Natural killer cell (primary cell): ENCODE data around the gene EPB41L5. TPM values are rescaled to one million over a fixed set of nuclear protein-coding genes. Genes with fewer than 3 reads are reported as not detected.
A peak's percentile ranks its signal among the peaks of the same experiment; 100 is the strongest.

ENCODE experiments used
- ATAC-seq, 3 donors: fragments of 150-1000 bp in 2 of 3; fragments of 200-7000 bp in 1 of 3; cut with Tn5 transposase; 1 replicate in 1 of 3; 2 replicates in 2 of 3; pipeline ENCODE4 v1.10.0; 2021; ENCODE audit warnings: mild to moderate bottlenecking in 2 of 3, moderate library complexity in 2 of 3
- DNase-seq, 2 donors: peaks; one replicate each; pipeline versions ENCODE4 v3.0.0 to v3.0.0-alpha.2; 2013 to 2021; ENCODE audit warnings: mixed read lengths in 1 of 2
- H3K27ac ChIP-seq: one replicate; pipeline ENCODE4 v1.5.1; 2013; ENCODE audit warnings: mild to moderate bottlenecking, low read length
- H3K27me3 ChIP-seq: one replicate; pipeline ENCODE4 v1.6.1; 2013; ENCODE audit warnings: low read length; ENCODE audit not compliant: control insufficient read depth, insufficient read depth
- H3K36me3 ChIP-seq: one replicate; pipeline ENCODE4 v1.6.1; 2013; ENCODE audit warnings: low read length; ENCODE audit not compliant: control insufficient read depth, insufficient read depth
- H3K4me1 ChIP-seq: one replicate; pipeline ENCODE4 v1.6.1; 2013; ENCODE audit warnings: low read length; ENCODE audit not compliant: control insufficient read depth, insufficient read depth
- H3K4me3 ChIP-seq: one replicate; pipeline ENCODE4 v1.5.1; 2013; ENCODE audit warnings: low read length
- H3K9me3 ChIP-seq: one replicate; pipeline ENCODE4 v1.6.1; 2013; ENCODE audit warnings: low read length; ENCODE audit not compliant: control insufficient read depth, insufficient read depth
- H3K27ac Mint-ChIP-seq, 2 donors: one replicate each; pipeline ENCODE4 v1.8.0; 2022; ENCODE audit warnings: mild to moderate bottlenecking in 2 of 2, mixed read lengths in 2 of 2, moderate library complexity in 1 of 2
- H3K27me3 Mint-ChIP-seq, 2 donors: one replicate each; pipeline ENCODE4 v1.8.0; 2022; ENCODE audit warnings: low read depth in 2 of 2, mixed read lengths in 2 of 2
- H3K36me3 Mint-ChIP-seq: one replicate; pipeline ENCODE4 v1.8.0; 2022; ENCODE audit warnings: mixed read lengths
- H3K4me1 Mint-ChIP-seq, 2 donors: one replicate each; pipeline ENCODE4 v1.8.0; 2022; ENCODE audit warnings: mixed read lengths in 2 of 2
- H3K4me3 Mint-ChIP-seq: one replicate; pipeline ENCODE4 v1.8.0; 2022; ENCODE audit warnings: mild to moderate bottlenecking, moderate library complexity, mixed read lengths
- H3K9me3 Mint-ChIP-seq, 2 donors: one replicate each; pipeline ENCODE4 v1.8.0; 2022; ENCODE audit warnings: mixed read lengths in 2 of 2
- CTCF ChIP-seq: fragments of 200-600 bp; IDR thresholded peaks from one replicate; pipeline ENCODE4 v1.8.0; 2022; ENCODE audit warnings: antibody characterized with exemption
- WGBS: methylation state at CpG from one replicate; pipeline ENCODE4 v1.1.7; 2013; ENCODE audit warnings: missing lambda C conversion rate; ENCODE audit not compliant: insufficient coverage; 5-methylcytosine and 5-hydroxymethylcytosine counted together
- intact Hi-C: fragments of 100-400 bp; cut with micrococcal nuclease; formaldehyde crosslinking; loops from one replicate; pipeline ENCODE4 v1.14.2; 2022
- total RNA-seq, 4 donors: library from RNA; stranded (reverse); fragments of 120-200 nt in 1 of 4; gene quantifications; one replicate each; pipeline versions ENCODE4 v1.2.3 to v1.2.4, GENCODE V29; 2013 to 2022

Gene EPB41L5
- total RNA-seq, 3 donors from 2014 or later (not counting 1 experiment from before 2014, with no cell fraction given), result 3.0 to 8.5 (median 3.6) TPM

GRCh38 chr2:120140866-120141265 lies 128.0 kb downstream of the EPB41L5 start:
- 88% methylated on average over 4 of the region's 4 CpGs for WGBS
- Mint-ChIP-seq H3K27ac (no peak overlapping the region), H3K4me3 (no peak overlapping the region), H3K4me1 (peaks cover 8 to 14% of the 10 kb centered on the region in 2 donors), H3K36me3 (no peaks in the 10 kb centered on the region), H3K9me3 (no peaks in the 10 kb centered on the region), H3K27me3 (peaks cover 0 to 10% of the 10 kb centered on the region in 2 donors)
- Histone ChIP-seq H3K27me3 (no peaks in the 10 kb centered on the region), H3K27ac (no peak overlapping the region), H3K4me1 (no peaks in the 10 kb centered on the region), H3K9me3 (no peaks in the 10 kb centered on the region), H3K36me3 (no peaks in the 10 kb centered on the region), H3K4me3 (no peak overlapping the region)
- TF ChIP-seq CTCF, result no peak
- DNase-seq, result no peak
- intact Hi-C loops, result no loop called here
- no peak for ATAC-seq

- Histone ChIP-seq H3K36me3 (no peaks in the 10 kb centered on the region), H3K27me3 (no peaks in the 10 kb centered on the region), H3K4me3 (no peak overlapping the region), H3K9me3 (no peaks in the 10 kb centered on the region), H3K4me1 (no peaks in the 10 kb centered on the region), H3K27ac (no peak overlapping the region)
- H3K27me3 Mint-ChIP-seq, result peaks cover 0 to 7% of the 10 kb centered on the region in 2 donors
- peak overlapping the region; percentile 0 for H3K4me3 Mint-ChIP-seq
- DNase-seq (no peak), ATAC-seq (peak in 1 of 3 donors; percentile 30)
- no peak overlapping the region for H3K27ac Mint-ChIP-seq
- peaks cover 8 to 14% of the 10 kb centered on the region in 2 donors for H3K4me1 Mint-ChIP-seq
- intact Hi-C loops, result no loop called here
- TF ChIP-seq CTCF, result no peak
- H3K9me3 Mint-ChIP-seq, result no peaks in the 10 kb centered on the region
- no peaks in the 10 kb centered on the region for H3K36me3 Mint-ChIP-seq
- WGBS, result 86% methylated on average over 1 of the region's 2 CpGs
Measured at GRCh38 chr2:120141300-120142069, 128.6 kb downstream of the EPB41L5 start.

- Mint-ChIP-seq H3K27me3 (no peaks in the 10 kb centered on the region), H3K27ac (no peak overlapping the region), H3K4me3 (no peak overlapping the region), H3K4me1 (peaks cover 8 to 14% of the 10 kb centered on the region in 2 donors), H3K36me3 (no peaks in the 10 kb centered on the region), H3K9me3 (no peaks in the 10 kb centered on the region)
- WGBS, result 100% methylated on average over 2 of the region's 2 CpGs
- Histone ChIP-seq H3K27me3 (no peaks in the 10 kb centered on the region), H3K36me3 (no peaks in the 10 kb centered on the region), H3K4me1 (no peaks in the 10 kb centered on the region), H3K27ac (no peak overlapping the region), H3K9me3 (no peaks in the 10 kb centered on the region), H3K4me3 (no peak overlapping the region)
- no peak for ATAC-seq
- DNase-seq, result no peak
- TF ChIP-seq CTCF, result no peak
- intact Hi-C loops, result no loop called here
Measured at GRCh38 chr2:120142528-120143219, 129.8 kb downstream of the EPB41L5 start.
